ENCODE results near the gene SUSD3.
A peak's percentile ranks its signal among the peaks of the same experiment; 100 is the strongest.

Gene SUSD3

GRCh38 chr9:93058355-93059010 lies at the start of gene SUSD3:
Gene SUSD3, plus strand, starts transcription at chr9:93058701. Its CDS starts 42 bp downstream, at chr9:93058743.
- Histone ChIP-seq H3K4me1 (ENCODE audit: insufficient read depth, poor library complexity, severe bottlenecking) (no peaks in the 10 kb centered on the region), H3K27me3 (ENCODE audit: insufficient read depth, poor library complexity, severe bottlenecking) (no peaks in the 10 kb centered on the region), H3K27ac (ENCODE audit: poor library complexity, severe bottlenecking) (no peak within 1 kb of the TSS), H3K9me3 (ENCODE audit: severe bottlenecking) (no peaks in the 10 kb centered on the region), H3K4me3 (ENCODE audit: severe bottlenecking) (peak within 1 kb of the TSS; percentile 28), H3K36me3 (ENCODE audit: low read depth) (no peaks in the 10 kb centered on the region)
- TF ChIP-seq CTCF (IDR thresholded peaks at IDR 0.05; ENCODE audit: poor library complexity, severe bottlenecking) = no peak
- DNase-seq (ENCODE audit: low spot score) = peak; percentile 37
- ATAC-seq (ENCODE audit: low read depth) = peak; percentile 52

- DNase-seq (ENCODE audit: low spot score) = no peak
- H3K4me3 ChIP-seq (ENCODE audit: severe bottlenecking) = no peak overlapping the region
- H3K4me1 ChIP-seq (ENCODE audit: insufficient read depth, poor library complexity, severe bottlenecking) = no peaks in the 10 kb centered on the region
- no peak overlapping the region for H3K27ac ChIP-seq (ENCODE audit: poor library complexity, severe bottlenecking)
- H3K9me3 ChIP-seq (ENCODE audit: severe bottlenecking) = no peaks in the 10 kb centered on the region
- no peaks in the 10 kb centered on the region for H3K27me3 ChIP-seq (ENCODE audit: insufficient read depth, poor library complexity, severe bottlenecking)
- ATAC-seq (ENCODE audit: low read depth) = no peak
- H3K36me3 ChIP-seq (ENCODE audit: low read depth) = no peaks in the 10 kb centered on the region
- TF ChIP-seq CTCF (IDR thresholded peaks at IDR 0.05; ENCODE audit: poor library complexity, severe bottlenecking) = no peak
Measured at GRCh38 chr9:93009337-93010015, 49.0 kb upstream of the SUSD3 start.

- no peaks in the 10 kb centered on the region for H3K27me3 ChIP-seq (ENCODE audit: insufficient read depth, poor library complexity, severe bottlenecking)
- ATAC-seq (ENCODE audit: low read depth) = no peak
- no peaks in the 10 kb centered on the region for H3K4me1 ChIP-seq (ENCODE audit: insufficient read depth, poor library complexity, severe bottlenecking)
- H3K9me3 ChIP-seq (ENCODE audit: severe bottlenecking) = no peaks in the 10 kb centered on the region
- H3K4me3 ChIP-seq (ENCODE audit: severe bottlenecking) = no peak overlapping the region
- no peak overlapping the region for H3K27ac ChIP-seq (ENCODE audit: poor library complexity, severe bottlenecking)
- no peak for DNase-seq (ENCODE audit: low spot score)
- H3K36me3 ChIP-seq (ENCODE audit: low read depth) = no peaks in the 10 kb centered on the region
- TF ChIP-seq CTCF (IDR thresholded peaks at IDR 0.05; ENCODE audit: poor library complexity, severe bottlenecking) = no peak
Measured at GRCh38 chr9:93010056-93010455, 48.4 kb upstream of the SUSD3 start.

- ATAC-seq (ENCODE audit: low read depth) = no peak
- DNase-seq (ENCODE audit: low spot score) = no peak
- no peaks in the 10 kb centered on the region for H3K27me3 ChIP-seq (ENCODE audit: insufficient read depth, poor library complexity, severe bottlenecking)
Measured at GRCh38 chr9:93010704-93011103, 47.8 kb upstream of the SUSD3 start.

More at GRCh38 chr9:93010704-93011103, 47.8 kb upstream of the SUSD3 start:
- Histone ChIP-seq H3K27ac (ENCODE audit: poor library complexity, severe bottlenecking) (no peak overlapping the region), H3K36me3 (ENCODE audit: low read depth) (no peaks in the 10 kb centered on the region), H3K4me3 (ENCODE audit: severe bottlenecking) (no peak overlapping the region), H3K4me1 (ENCODE audit: insufficient read depth, poor library complexity, severe bottlenecking) (no peaks in the 10 kb centered on the region), H3K9me3 (ENCODE audit: severe bottlenecking) (no peaks in the 10 kb centered on the region)
- TF ChIP-seq CTCF (IDR thresholded peaks at IDR 0.05; ENCODE audit: poor library complexity, severe bottlenecking) = no peak

Measured in RWPE2 (cell line).